Measurements from ENCODE around the gene TMEM260.
A peak's percentile ranks its signal among the peaks of the same experiment; 100 is the strongest.

TMEM260 gene

GRCh38 chr14:56579345-56580220 lies at the start of gene TMEM260:
TMEM260 (plus strand) TSS chr14:56579798; CDS start chr14:56579915, 117 bp downstream.
- DNase-seq: peak; percentile 93

- no peak for DNase-seq
Measured at GRCh38 chr14:56532546-56532945, 47.1 kb upstream of the TMEM260 start.

GRCh38 chr14:56534656-56535055 lies 44.9 kb upstream of the TMEM260 start:
- no peak for DNase-seq

GRCh38 chr14:56539862-56540261 lies 39.7 kb upstream of the TMEM260 start:
- DNase-seq: no peak

- no peak for DNase-seq
Measured at GRCh38 chr14:56543436-56543835, 36.2 kb upstream of the TMEM260 start.

GRCh38 chr14:56549721-56550120 lies 29.9 kb upstream of the TMEM260 start:
- no peak for DNase-seq

- DNase-seq: no peak
Measured at GRCh38 chr14:56552615-56553014, 27.0 kb upstream of the TMEM260 start.

- no peak for DNase-seq
Measured at GRCh38 chr14:56554301-56554700, 25.3 kb upstream of the TMEM260 start.

- no peak for DNase-seq
Measured at GRCh38 chr14:56555921-56556570, 23.6 kb upstream of the TMEM260 start.

GRCh38 chr14:56559182-56559581 lies 20.4 kb upstream of the TMEM260 start:
- DNase-seq: no peak

- no peak for DNase-seq
Measured at GRCh38 chr14:56561606-56562005, 18.0 kb upstream of the TMEM260 start.

- no peak for DNase-seq
Measured at GRCh38 chr14:56562883-56563282, 16.7 kb upstream of the TMEM260 start.

- no peak for DNase-seq
Measured at GRCh38 chr14:56569174-56569573, 10.4 kb upstream of the TMEM260 start.

- DNase-seq: no peak
Measured at GRCh38 chr14:56570295-56570694, 9.3 kb upstream of the TMEM260 start.

GRCh38 chr14:56580221-56580711 lies 668 bp downstream of the TMEM260 start:
- no peak for DNase-seq

- DNase-seq: no peak
Measured at GRCh38 chr14:56581041-56581727, 1.6 kb downstream of the TMEM260 start.

- DNase-seq: no peak
Measured at GRCh38 chr14:56585461-56586084, 6.0 kb downstream of the TMEM260 start.

GRCh38 chr14:56587701-56588100 lies 8.1 kb downstream of the TMEM260 start:
- DNase-seq: no peak

GRCh38 chr14:56590535-56590960 lies 10.9 kb downstream of the TMEM260 start:
- no peak for DNase-seq

- no peak for DNase-seq
Measured at GRCh38 chr14:56592746-56593544, 13.3 kb downstream of the TMEM260 start.

GRCh38 chr14:56594428-56594827 lies 14.8 kb downstream of the TMEM260 start:
- no peak for DNase-seq

GRCh38 chr14:56598519-56598918 lies 18.9 kb downstream of the TMEM260 start:
- no peak for DNase-seq
